LNCaP clone FGC (cell line): ENCODE measurements around the gene GSTT4.
"Not testable (repeated sequence)": the region's sequence is repeated elsewhere in the genome, so short reads cannot be mapped to it uniquely, and the experiment has no call there.

Source experiments
- DNase-seq: peaks from one replicate; pipeline ENCODE4 v3.0.0-alpha.2; 2011; ENCODE audit warnings: low read depth
- H3K4me3 ChIP-seq: 2 replicates; pipeline ENCODE4 v1.5.1; 2011; ENCODE audit warnings: mild to moderate bottlenecking, low read depth, low read length, control low read depth
- TF ChIP-seq, protein P1 (sequence below): IDR thresholded peaks from 2 replicates; pipeline ENCODE4 v1.5.1; 2012; ENCODE audit warnings: mild to moderate bottlenecking; ENCODE audit not compliant: control insufficient read depth, insufficient read depth; ENCODE audit errors: extremely low read depth

GSTT4 gene

DNA sequence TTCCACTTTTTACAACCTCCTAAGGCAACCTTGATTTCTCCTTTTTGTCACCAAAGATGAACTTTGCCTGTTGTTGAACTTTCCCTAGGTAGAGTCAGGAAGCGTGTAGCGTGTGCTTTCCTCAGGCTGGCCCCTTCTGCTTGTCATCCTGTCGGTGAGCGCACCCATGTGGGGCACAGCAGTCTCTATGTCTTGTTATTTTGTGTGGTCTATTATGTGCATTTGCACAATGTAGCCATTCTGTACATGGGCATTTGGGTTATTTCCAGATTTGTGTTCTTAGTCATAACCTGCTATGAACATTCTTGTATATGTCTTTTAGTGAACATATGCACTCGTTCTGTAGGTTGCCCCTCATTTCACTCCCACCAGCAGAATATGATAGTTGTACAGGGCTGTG lies 40.8 kb upstream of the GSTT4 start:
- no peak overlapping the region for H3K4me3 ChIP-seq
- TF ChIP-seq, protein P1, sequence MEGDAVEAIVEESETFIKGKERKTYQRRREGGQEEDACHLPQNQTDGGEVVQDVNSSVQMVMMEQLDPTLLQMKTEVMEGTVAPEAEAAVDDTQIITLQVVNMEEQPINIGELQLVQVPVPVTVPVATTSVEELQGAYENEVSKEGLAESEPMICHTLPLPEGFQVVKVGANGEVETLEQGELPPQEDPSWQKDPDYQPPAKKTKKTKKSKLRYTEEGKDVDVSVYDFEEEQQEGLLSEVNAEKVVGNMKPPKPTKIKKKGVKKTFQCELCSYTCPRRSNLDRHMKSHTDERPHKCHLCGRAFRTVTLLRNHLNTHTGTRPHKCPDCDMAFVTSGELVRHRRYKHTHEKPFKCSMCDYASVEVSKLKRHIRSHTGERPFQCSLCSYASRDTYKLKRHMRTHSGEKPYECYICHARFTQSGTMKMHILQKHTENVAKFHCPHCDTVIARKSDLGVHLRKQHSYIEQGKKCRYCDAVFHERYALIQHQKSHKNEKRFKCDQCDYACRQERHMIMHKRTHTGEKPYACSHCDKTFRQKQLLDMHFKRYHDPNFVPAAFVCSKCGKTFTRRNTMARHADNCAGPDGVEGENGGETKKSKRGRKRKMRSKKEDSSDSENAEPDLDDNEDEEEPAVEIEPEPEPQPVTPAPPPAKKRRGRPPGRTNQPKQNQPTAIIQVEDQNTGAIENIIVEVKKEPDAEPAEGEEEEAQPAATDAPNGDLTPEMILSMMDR = no peak
- DNase-seq = no peak

DNA sequence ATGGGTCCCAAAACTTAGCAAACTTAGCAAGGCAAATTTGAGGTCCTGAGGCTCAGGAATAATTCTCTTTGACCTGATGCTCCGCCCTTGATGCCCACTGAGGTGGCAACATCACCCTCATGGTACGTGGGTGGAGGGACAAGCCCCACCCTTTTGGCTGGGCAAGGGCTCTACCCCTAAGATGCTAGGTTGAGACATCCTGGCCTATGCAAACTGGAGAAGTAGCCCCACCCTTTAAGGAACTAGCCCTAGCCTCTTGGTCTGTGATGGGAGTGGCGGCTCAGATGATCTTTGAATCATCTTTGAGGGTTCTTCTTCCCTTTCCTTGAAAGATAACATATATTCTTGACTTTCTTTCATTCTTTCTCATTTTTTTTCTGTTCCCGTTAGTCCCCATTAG lies 38.7 kb upstream of the GSTT4 start:
- TF ChIP-seq, protein P1 = no peak
- DNase-seq = no peak
- no peak overlapping the region for H3K4me3 ChIP-seq

DNA sequence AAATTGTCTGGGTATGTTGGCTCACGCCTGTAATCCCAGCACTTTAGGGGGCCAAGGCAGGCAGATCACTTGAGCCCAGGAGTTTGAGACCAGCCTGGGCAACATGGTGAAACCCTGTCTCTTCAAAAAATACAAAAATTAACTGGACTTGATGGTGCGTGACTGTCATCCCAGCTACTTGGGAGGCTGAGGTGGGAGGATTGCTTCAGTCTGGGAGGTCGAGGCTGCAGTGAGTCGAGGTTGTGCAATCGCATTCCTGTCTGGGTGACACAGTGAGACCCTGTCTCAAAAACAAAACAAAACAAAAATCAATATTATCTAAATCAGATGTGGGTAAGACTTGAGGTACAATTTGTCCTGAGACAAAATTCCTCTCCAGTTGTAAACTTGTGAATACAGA lies 38.2 kb upstream of the GSTT4 start:
- not testable (repeated sequence) for DNase-seq, H3K4me3 ChIP-seq

DNA sequence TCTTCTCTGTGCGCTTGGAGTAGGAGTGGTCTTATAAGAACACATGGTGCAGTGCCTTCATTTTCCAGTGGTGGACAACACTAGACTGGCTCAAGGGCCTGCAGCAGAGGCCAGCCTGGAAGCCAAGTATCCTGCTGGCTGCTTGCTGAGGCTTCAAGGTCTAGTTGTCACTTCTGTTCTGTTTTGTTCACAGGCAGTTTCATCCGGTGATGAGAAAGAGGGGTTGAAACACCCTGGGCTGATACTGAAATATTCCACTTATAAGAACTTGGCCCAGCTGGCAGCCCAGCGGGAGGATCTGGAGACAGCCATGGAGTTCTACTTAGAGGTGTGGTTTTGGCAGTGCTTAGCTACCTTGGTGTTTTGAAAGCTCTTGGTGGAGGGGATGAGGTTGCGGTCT lies 35.7 kb upstream of the GSTT4 start:
- TF ChIP-seq, protein P1 = no peak
- no peak for DNase-seq
- no peak overlapping the region for H3K4me3 ChIP-seq

DNA sequence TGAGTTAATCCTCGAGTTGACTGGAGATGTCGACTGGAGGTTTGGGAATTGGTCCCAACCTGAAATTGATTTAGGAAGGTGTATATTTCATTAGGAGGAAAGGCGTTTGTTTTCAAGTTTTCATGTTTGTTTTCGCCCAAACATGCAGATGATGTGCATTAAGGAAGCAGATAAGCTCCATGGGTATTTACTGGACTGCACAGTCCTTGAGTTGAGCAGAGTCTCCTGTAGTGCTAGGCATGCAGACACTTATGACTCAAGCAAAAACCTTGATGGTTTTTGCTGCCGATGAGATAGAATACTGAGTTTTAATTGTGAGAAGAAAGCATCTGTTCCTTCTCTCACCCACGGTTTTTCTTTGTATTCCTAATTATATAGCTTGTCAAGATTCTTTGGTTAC lies 33.8 kb upstream of the GSTT4 start:
- no peak for DNase-seq
- TF ChIP-seq, protein P1 = no peak
- H3K4me3 ChIP-seq = no peak overlapping the region

DNA sequence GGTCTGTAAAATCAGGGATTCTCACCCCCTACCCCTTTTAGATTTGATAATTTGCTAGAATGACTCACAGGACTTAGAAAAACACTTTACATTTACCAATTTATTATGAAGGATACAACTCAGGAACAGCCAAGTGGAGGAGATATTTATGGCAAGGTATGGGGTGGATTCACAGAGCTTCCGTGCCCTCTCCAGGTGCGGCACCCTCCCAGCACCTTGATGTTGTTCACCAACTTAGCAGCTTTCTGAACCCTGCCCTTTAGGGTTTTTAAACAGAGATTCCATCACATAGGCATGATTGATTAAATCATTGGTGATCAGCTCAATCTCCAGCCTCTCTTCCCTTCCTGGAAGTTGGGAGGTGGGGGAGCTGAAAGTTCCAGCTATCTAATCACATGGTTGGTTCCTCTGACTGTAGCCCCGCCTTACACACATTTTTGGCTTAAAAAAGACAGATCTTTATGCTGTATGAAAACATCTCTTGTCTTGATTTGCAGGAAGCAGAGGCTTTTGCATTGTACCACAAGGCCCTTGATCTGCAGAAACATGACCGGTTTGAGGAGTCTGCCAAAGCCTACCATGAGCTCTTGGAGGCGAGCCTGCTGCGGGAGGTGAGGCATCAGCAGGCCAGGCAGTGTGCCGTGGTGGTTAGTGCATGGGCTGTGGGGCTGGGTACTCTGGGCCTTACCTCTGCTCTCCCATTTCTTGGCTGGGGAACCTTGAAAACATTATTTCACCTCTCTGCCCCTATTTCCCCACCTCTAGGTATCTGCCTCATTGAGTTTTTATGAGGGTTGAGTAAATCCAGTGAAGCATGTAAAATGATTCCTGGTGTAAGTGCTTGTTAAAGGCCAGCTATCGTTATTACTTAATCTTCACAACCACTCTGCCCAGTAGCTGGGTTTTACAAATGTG lies 32.9 kb upstream of the GSTT4 start:
- TF ChIP-seq, protein P1 = no peak
- DNase-seq = no peak
- H3K4me3 ChIP-seq = no peak overlapping the region

DNA sequence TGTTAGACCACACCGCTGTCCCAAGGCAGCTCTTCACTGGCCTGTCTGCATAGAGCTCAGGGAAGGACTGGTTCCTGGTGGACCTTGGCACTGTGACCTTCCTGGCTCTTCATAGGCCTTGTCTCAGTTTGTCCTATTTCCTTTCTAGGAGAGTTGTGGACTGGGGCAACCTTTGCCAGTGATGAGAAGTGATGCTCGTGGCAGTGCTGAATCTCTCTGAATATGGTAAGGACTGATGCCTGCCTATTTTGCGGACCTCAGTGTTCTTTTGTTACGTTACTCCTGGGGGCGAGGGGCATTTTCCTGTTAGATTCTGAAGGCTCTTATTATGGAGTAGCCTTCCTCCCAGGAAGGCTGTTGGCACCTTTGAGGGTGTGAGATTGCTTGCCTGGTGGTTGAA lies 30.0 kb upstream of the GSTT4 start:
- TF ChIP-seq, protein P1 = no peak
- no peak for DNase-seq
- no peak overlapping the region for H3K4me3 ChIP-seq
